IMR-90 (cell line): ENCODE data around the gene ZNF667. TPM values are rescaled to one million over a fixed set of nuclear protein-coding genes. Genes with fewer than 3 reads are reported as not detected.

Experiments used
- ATAC-seq: fragments of 200-7000 bp; cut with Tn5 transposase; 2 replicates; pipeline ENCODE4 v1.9.1; 2020; ENCODE audit warnings: low read depth, mild to moderate bottlenecking, moderate library complexity
- BruUV-seq: library from RNA; stranded (reverse); fragments of 400-500 nt; replicated peaks from 2 replicates; lab custom pipeline; 2021; lab: Mats Ljungman, UMichigan
- CTCF ChIA-PET: fragments of 300-600 bp; formaldehyde crosslinking; extraction: SDS; loops from one replicate; lab custom pipeline; 2021; ENCODE audit warnings: antibody characterized with exemption; lab: Yijun Ruan, JAX
- POLR2A ChIA-PET: fragments of 300-600 bp; sonication (Branson Sonifier 250); formaldehyde crosslinking; loops from one replicate; lab custom pipeline; 2022; ENCODE audit warnings: antibody characterized with exemption; ENCODE audit not compliant: unreplicated experiment; lab: Charles Lee
- DNase-seq: peaks from one replicate; pipeline ENCODE4 v3.0.0; 2013
- H2AFZ ChIP-seq: replicated peaks from 2 replicates; pipeline ENCODE3; 2013; ENCODE audit warnings: low read length, mild to moderate bottlenecking; ENCODE audit not compliant: poor library complexity
- H2AK5ac ChIP-seq: 2 replicates; pipeline ENCODE4 v1.6.1; 2013; ENCODE audit warnings: low read depth, low read length, inconsistent platforms
- H2AK9ac ChIP-seq: replicated peaks from 2 replicates; pipeline ENCODE3; 2013; ENCODE audit warnings: mild to moderate bottlenecking, low read depth, low read length, moderate library complexity; ENCODE audit not compliant: poor library complexity
- H2BK120ac ChIP-seq: 2 replicates; pipeline ENCODE4 v1.6.1; 2013; ENCODE audit warnings: low read depth, low read length, inconsistent platforms
- H2BK15ac ChIP-seq: 3 replicates; pipeline ENCODE4 v1.6.1; 2013; ENCODE audit warnings: low read depth, low read length, inconsistent platforms
- H2BK20ac ChIP-seq: 2 replicates; pipeline ENCODE4 v1.6.1; 2013; ENCODE audit warnings: low read depth, mild to moderate bottlenecking, inconsistent platforms, low read length, moderate library complexity
- H2BK5ac ChIP-seq: 2 replicates; pipeline ENCODE4 v1.6.1; 2013; ENCODE audit warnings: mild to moderate bottlenecking, low read depth, low read length, inconsistent platforms; ENCODE audit not compliant: poor library complexity, severe bottlenecking
- H3K14ac ChIP-seq: replicated peaks from 2 replicates; pipeline ENCODE4 v1.6.1; 2013; ENCODE audit warnings: low read depth, low read length, inconsistent platforms
- H3K18ac ChIP-seq: 2 replicates; pipeline ENCODE4 v1.6.1; 2013; ENCODE audit warnings: low read depth, low read length, control low read depth
- H3K23ac ChIP-seq: 2 replicates; pipeline ENCODE4 v1.6.1; 2013; ENCODE audit warnings: low read depth, low read length, inconsistent platforms
- H3K27ac ChIP-seq: 2 replicates; pipeline ENCODE4 v1.5.1; 2013; ENCODE audit warnings: mild to moderate bottlenecking, control low read depth, low read length; ENCODE audit not compliant: insufficient read depth
- H3K27me3 ChIP-seq: 2 replicates; pipeline ENCODE4 v1.6.1; 2013; ENCODE audit warnings: low read length; ENCODE audit not compliant: control insufficient read depth, insufficient read depth
- H3K36me3 ChIP-seq: 2 replicates; pipeline ENCODE4 v1.6.1; 2013; ENCODE audit warnings: low read length, mixed read lengths; ENCODE audit not compliant: control insufficient read depth, insufficient read depth
- H3K4ac ChIP-seq: 2 replicates; pipeline ENCODE4 v1.6.1; 2013; ENCODE audit warnings: low read depth, low read length, inconsistent platforms
- H3K4me1 ChIP-seq: 2 replicates; pipeline ENCODE4 v1.6.1; 2013; ENCODE audit warnings: low read length, mixed read lengths; ENCODE audit not compliant: control insufficient read depth, insufficient read depth
- H3K4me2 ChIP-seq: 2 replicates; pipeline ENCODE4 v1.6.1; 2013; ENCODE audit warnings: low read depth, mild to moderate bottlenecking, control low read depth, low read length, moderate library complexity
- H3K4me3 ChIP-seq: 2 replicates; pipeline ENCODE4 v1.5.1; 2013; ENCODE audit warnings: low read depth, mild to moderate bottlenecking, control low read depth, low read length, moderate library complexity; ENCODE audit not compliant: insufficient read depth
- H3K56ac ChIP-seq: 2 replicates; pipeline ENCODE4 v1.6.1; 2013; ENCODE audit warnings: low read length, inconsistent platforms; ENCODE audit not compliant: insufficient read depth; ENCODE audit errors: extremely low read depth
- H3K79me1 ChIP-seq, 2 experiments: 2 replicates each; pipeline ENCODE4 v1.6.1; 2013; ENCODE audit warnings: low read length in 2 of 2, inconsistent platforms in 1 of 2, low read depth in 1 of 2
- H3K9ac ChIP-seq: 2 replicates; pipeline ENCODE4 v1.6.1; 2013; ENCODE audit warnings: low read depth, low read length, control low read depth
- H3K9me1 ChIP-seq: 2 replicates; pipeline ENCODE4 v1.6.1; 2013; ENCODE audit warnings: low read length, inconsistent platforms; ENCODE audit not compliant: insufficient read depth
- H3K9me3 ChIP-seq: 2 replicates; pipeline ENCODE4 v1.6.1; 2013; ENCODE audit warnings: low read length; ENCODE audit not compliant: control insufficient read depth, insufficient read depth
- H4K20me1 ChIP-seq: 2 replicates; pipeline ENCODE4 v1.6.1; 2013; ENCODE audit warnings: low read length, inconsistent platforms; ENCODE audit not compliant: insufficient read depth
- H4K5ac ChIP-seq: 2 replicates; pipeline ENCODE4 v1.6.1; 2013; ENCODE audit warnings: mild to moderate bottlenecking, low read depth, low read length, control low read depth
- H4K8ac ChIP-seq, 2 experiments: 2 replicates each; pipeline ENCODE4 v1.6.1; 2013; ENCODE audit warnings: low read depth in 2 of 2, low read length in 2 of 2, control low read depth in 1 of 2, inconsistent platforms in 1 of 2
- H4K91ac ChIP-seq: 2 replicates; pipeline ENCODE4 v1.6.1; 2013; ENCODE audit warnings: low read depth, low read length, inconsistent platforms; ENCODE audit not compliant: insufficient read depth
- CEBPB ChIP-seq: IDR thresholded peaks from 2 replicates; pipeline ENCODE4 v1.6.1; 2012; ENCODE audit warnings: low read depth, low read length, improper control_type of control experiment
- FOS ChIP-seq: fragments of 150-350 bp; IDR thresholded peaks from 2 replicates; pipeline ENCODE4 v1.6.1; 2016; ENCODE audit warnings: low read depth, low read length
- MAZ ChIP-seq: IDR thresholded peaks from 2 replicates; pipeline ENCODE4 v1.6.1; 2012; ENCODE audit warnings: low read depth, mild to moderate bottlenecking, low read length, improper control_type of control experiment, moderate library complexity, borderline replicate concordance
- MXI1 ChIP-seq: IDR thresholded peaks from 2 replicates; pipeline ENCODE4 v1.6.1; 2012; ENCODE audit warnings: low read depth, mild to moderate bottlenecking, low read length, moderate library complexity, borderline replicate concordance
- POLR2A ChIP-seq: IDR thresholded peaks from 2 replicates; pipeline ENCODE4 v1.6.1; 2012; ENCODE audit warnings: mild to moderate bottlenecking, low read depth, low read length
- WGBS, 2 experiments: methylation state at CpG; one replicate each; pipeline versions ENCODE4 v1.1.5 to v1.1.7; 2013; ENCODE audit warnings: missing lambda C conversion rate in 2 of 2; ENCODE audit not compliant: insufficient read length in 1 of 2; ENCODE audit errors: extremely low coverage in 2 of 2; 5-methylcytosine and 5-hydroxymethylcytosine counted together
- dilution Hi-C: fragments of 300-500 bp; cut with HindIII; formaldehyde crosslinking; loops from one replicate; pipeline ENCODE4 v1.14.3; 2018; ENCODE audit warnings: low sequenced_read_pairs; ENCODE audit not compliant: unreplicated experiment
- in situ Hi-C: fragments of 300-500 bp; cut with MboI; formaldehyde crosslinking; loops from 3 replicates; pipeline ENCODE4 v1.14.3; 2019; ENCODE audit warnings: low sequenced_read_pairs, inconsistent platforms, mixed read lengths
- intact Hi-C: fragments of 100-400 bp; cut with micrococcal nuclease; formaldehyde crosslinking; loops from 2 replicates; pipeline ENCODE4 v1.10.0; 2022
- polyA plus RNA-seq, 3 experiments: library from polyadenylated mRNA; depleted of rRNA; stranded (reverse); fragments of >200 nt; gene quantifications; 2 replicates each; pipeline ENCODE4 v1.2.3, GENCODE V29; 2012; ENCODE audit warnings: low replicate concordance in 1 of 3
- total RNA-seq: library from RNA; depleted of rRNA; stranded (reverse); fragments of >200 nt; gene quantifications from 2 replicates; pipeline ENCODE4 v1.2.3, GENCODE V29; 2012
- TF ChIP-seq, protein P1 (sequence below): fragments of 150-350 bp; IDR thresholded peaks from 2 replicates; pipeline ENCODE4 v1.6.1; 2017; ENCODE audit warnings: mild to moderate bottlenecking, antibody characterized with exemption, low read length, low read depth

Gene ZNF667
- total and polyA plus RNA-seq, 2 of the 4 experiments (the other 2 are of a cell fraction): 1.8 to 3.4 TPM

DNA sequence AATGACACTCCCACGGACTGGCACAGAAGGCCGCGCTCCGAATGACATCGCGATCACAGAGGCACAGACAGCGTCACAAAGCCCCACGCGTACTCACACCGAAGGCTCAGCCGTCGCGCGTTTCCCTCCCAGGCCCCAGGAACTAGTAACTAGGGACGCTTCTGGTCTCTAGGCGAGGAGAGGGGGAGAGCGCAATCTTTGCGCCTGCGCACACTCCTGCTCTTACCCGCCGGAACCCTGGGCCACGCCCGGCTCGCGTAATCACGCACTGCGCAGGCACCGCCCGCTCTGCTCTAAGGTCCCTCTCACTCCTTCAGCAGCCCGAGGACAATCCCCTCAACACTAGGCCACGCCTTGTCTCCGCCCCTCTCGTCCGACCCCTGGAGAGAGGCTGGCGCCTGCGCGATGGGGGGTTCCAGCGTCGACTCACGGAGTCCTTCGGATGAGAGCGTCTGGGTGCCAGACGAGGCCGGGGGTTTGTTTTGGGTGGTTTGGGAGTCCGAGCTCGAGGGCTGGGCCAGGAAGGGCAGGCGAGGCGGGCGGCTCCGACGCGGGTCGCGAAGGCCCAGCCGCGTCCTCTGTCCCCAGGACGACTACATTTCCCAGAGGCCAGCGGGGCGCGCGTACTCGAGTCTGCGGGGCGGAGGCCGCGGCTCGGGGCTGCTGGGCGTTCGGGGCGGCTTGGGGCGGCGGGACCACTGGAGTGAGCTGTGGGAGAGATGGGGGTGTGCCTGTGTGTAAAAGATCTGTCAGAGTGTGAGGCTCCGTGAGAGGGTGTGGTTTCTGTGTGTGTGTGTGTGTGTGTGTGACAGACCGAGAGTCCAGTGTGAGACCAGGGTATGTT lies 30.5 kb upstream of the ZNF667 start, which contains the start of gene ZNF471:
TSS of gene ZNF471 (plus strand) at position 410 of the 844 bp plus-strand sequence. CDS start 3,717 bp downstream, outside the sequence.
- no peaks in the 10 kb centered on the region for H4K20me1 ChIP-seq
- peaks cover 3% of the 10 kb centered on the region for H3K4me1 ChIP-seq
- 1% methylated on average over 18 of the region's 74 CpGs; no CpG with 5 or more reads in 1 of the 2 experiments for WGBS, 2 experiments
- H3K23ac ChIP-seq: peak within 1 kb of the TSS; percentile 84
- H3K79me1 ChIP-seq: peaks cover 8 to 10% of the 10 kb centered on the region in 2 experiments
- peak within 1 kb of the TSS; percentile 90 for H3K4ac ChIP-seq
- ChIA-PET POLR2A (no interaction called here), CTCF (no interaction called here)
- peak within 1 kb of the TSS; percentile 95 to 97 for H4K8ac ChIP-seq
- H2BK20ac ChIP-seq: no peak within 1 kb of the TSS; the same call in 1 of the 2 replicates
- H2BK5ac ChIP-seq: peak within 1 kb of the TSS; percentile 95
- H3K56ac ChIP-seq: peak within 1 kb of the TSS; percentile 86
- H4K5ac ChIP-seq: peak within 1 kb of the TSS; percentile 71
- no peaks in the 10 kb centered on the region for H3K36me3 ChIP-seq
- peak within 1 kb of the TSS; percentile 79 for H3K18ac ChIP-seq
- intact Hi-C loops: loop anchor here (2.0 kb wide), 2 partner anchors 29 to 31 kb away; partner anchors contain the start of gene ZFP28
- peak; percentile 100 for ATAC-seq
- peak within 1 kb of the TSS; percentile 86 for H3K9ac ChIP-seq
- H2AK5ac ChIP-seq: peak within 1 kb of the TSS; percentile 91
- peak within 1 kb of the TSS; percentile 66 for H3K4me3 ChIP-seq
- peaks cover 4% of the 10 kb centered on the region; the same call in 1 of the 2 replicates for H3K9me3 ChIP-seq
- BruUV-seq: no TSS peak
- peak within 1 kb of the TSS; percentile 33; the same call in 1 of the 3 replicates for H2BK15ac ChIP-seq
- peak within 1 kb of the TSS; percentile 92 for H3K4me2 ChIP-seq
- dilution Hi-C loops: no loop called here
- no peaks in the 10 kb centered on the region for H3K27me3 ChIP-seq
- in situ Hi-C loops: no loop called here
- H2AFZ ChIP-seq: peak within 1 kb of the TSS; percentile 98
- peak; percentile 98 for DNase-seq
- H3K9me1 ChIP-seq: peaks cover 7% of the 10 kb centered on the region
- H4K91ac ChIP-seq: peak within 1 kb of the TSS; percentile 90
- TF ChIP-seq MAZ (peak; percentile 90), POLR2A (peak; percentile 38; the same call in 1 of the 2 replicates), MXI1 (peak; percentile 65), FOS (no peak), CEBPB (no peak)
- TF ChIP-seq, protein P1, sequence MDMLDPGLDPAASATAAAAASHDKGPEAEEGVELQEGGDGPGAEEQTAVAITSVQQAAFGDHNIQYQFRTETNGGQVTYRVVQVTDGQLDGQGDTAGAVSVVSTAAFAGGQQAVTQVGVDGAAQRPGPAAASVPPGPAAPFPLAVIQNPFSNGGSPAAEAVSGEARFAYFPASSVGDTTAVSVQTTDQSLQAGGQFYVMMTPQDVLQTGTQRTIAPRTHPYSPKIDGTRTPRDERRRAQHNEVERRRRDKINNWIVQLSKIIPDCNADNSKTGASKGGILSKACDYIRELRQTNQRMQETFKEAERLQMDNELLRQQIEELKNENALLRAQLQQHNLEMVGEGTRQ: peak; percentile 8; the same call in 1 of the 2 replicates
- peak within 1 kb of the TSS; percentile 92 for H3K27ac ChIP-seq
- H2AK9ac ChIP-seq: peak within 1 kb of the TSS; percentile 90
- peak within 1 kb of the TSS; percentile 84; the same call in 1 of the 2 replicates for H2BK120ac ChIP-seq
- H3K14ac ChIP-seq: peak within 1 kb of the TSS; percentile 93
